Chondrocyte (in vitro differentiated cells): ENCODE data around the gene ADH7. TPM values are rescaled to one million over a fixed set of nuclear protein-coding genes. Genes with fewer than 3 reads are reported as not detected.
A peak's percentile ranks its signal among the peaks of the same experiment; 100 is the strongest.

Source experiments
- DNase-seq: peaks from one replicate; pipeline ENCODE4 v3.0.0; 2021; ENCODE audit warnings: mixed read lengths, low spot score
- H3K27ac Mint-ChIP-seq: one replicate; pipeline ENCODE4 v1.8.0; 2021; ENCODE audit warnings: mild to moderate bottlenecking, moderate library complexity, mixed read lengths; ENCODE audit not compliant: unreplicated experiment
- H3K27me3 Mint-ChIP-seq: 2 replicates; pipeline ENCODE4 v1.8.0; 2021; ENCODE audit warnings: low read depth, mixed read lengths
- H3K36me3 Mint-ChIP-seq: 2 replicates; pipeline ENCODE4 v1.8.0; 2021; ENCODE audit warnings: low read depth, mixed read lengths
- H3K4me1 Mint-ChIP-seq: 2 replicates; pipeline ENCODE4 v1.8.0; 2021; ENCODE audit warnings: low read depth, mild to moderate bottlenecking, mixed read lengths
- H3K4me3 Mint-ChIP-seq: one replicate; pipeline ENCODE4 v1.8.0; 2021; ENCODE audit warnings: mild to moderate bottlenecking, moderate library complexity, mixed read lengths; ENCODE audit not compliant: unreplicated experiment
- H3K9me3 Mint-ChIP-seq: 2 replicates; pipeline ENCODE4 v1.8.0; 2021; ENCODE audit warnings: low read depth, mixed read lengths
- CTCF ChIP-seq: fragments of 200-600 bp; sonication (generic); IDR thresholded peaks from 2 replicates; pipeline ENCODE4 v1.5.0; 2021; ENCODE audit warnings: antibody characterized with exemption, mild to moderate bottlenecking, moderate library complexity
- total RNA-seq: library from RNA; stranded (reverse); gene quantifications from 3 replicates; pipeline ENCODE4 v1.2.1, GENCODE V29; 2021

ADH7 gene
- total RNA-seq, 1 donor from 2014 or later: not detected

GRCh38 chr4:99394896-99395295 is 40.2 kb downstream of the ADH7 start:
- Mint-ChIP-seq H3K9me3 (peaks cover 47% of the 10 kb centered on the region), H3K27ac (peak overlapping the region; percentile 95), H3K27me3 (no peaks in the 10 kb centered on the region), H3K4me1 (peaks cover 40% of the 10 kb centered on the region), H3K36me3 (peaks cover 9% of the 10 kb centered on the region), H3K4me3 (peak overlapping the region; percentile 21)
- DNase-seq: no peak
- TF ChIP-seq CTCF: no peak

- TF ChIP-seq CTCF: no peak
- Mint-ChIP-seq H3K27me3 (no peaks in the 10 kb centered on the region), H3K9me3 (peaks cover 33% of the 10 kb centered on the region), H3K36me3 (peaks cover 4% of the 10 kb centered on the region), H3K4me1 (peaks cover 41% of the 10 kb centered on the region), H3K4me3 (no peak overlapping the region), H3K27ac (peak overlapping the region; percentile 76)
- DNase-seq: no peak
Measured at GRCh38 chr4:99390055-99390454, 45.1 kb downstream of the ADH7 start.

- Mint-ChIP-seq H3K9me3 (peaks cover 33% of the 10 kb centered on the region), H3K36me3 (peaks cover 4% of the 10 kb centered on the region), H3K27ac (no peak overlapping the region), H3K27me3 (no peaks in the 10 kb centered on the region), H3K4me1 (peaks cover 37% of the 10 kb centered on the region), H3K4me3 (no peak overlapping the region)
- no peak for TF ChIP-seq CTCF
- DNase-seq: no peak
Measured at GRCh38 chr4:99389606-99390005, 45.5 kb downstream of the ADH7 start.

GRCh38 chr4:99383833-99384392 is 51.2 kb downstream of the ADH7 start:
- peaks cover 35% of the 10 kb centered on the region for H3K4me1 Mint-ChIP-seq
- no peak for DNase-seq
- H3K27me3 Mint-ChIP-seq: no peaks in the 10 kb centered on the region
- no peak overlapping the region for H3K4me3 Mint-ChIP-seq
- TF ChIP-seq CTCF: no peak
- peaks cover 21% of the 10 kb centered on the region for H3K9me3 Mint-ChIP-seq
- peak overlapping the region; percentile 68 for H3K27ac Mint-ChIP-seq
- peaks cover 2% of the 10 kb centered on the region for H3K36me3 Mint-ChIP-seq

GRCh38 chr4:99383399-99383798 is 51.7 kb downstream of the ADH7 start:
- H3K27me3 Mint-ChIP-seq: no peaks in the 10 kb centered on the region
- peaks cover 30% of the 10 kb centered on the region for H3K4me1 Mint-ChIP-seq
- peak overlapping the region; percentile 19 for H3K27ac Mint-ChIP-seq
- H3K4me3 Mint-ChIP-seq: no peak overlapping the region
- no peak for TF ChIP-seq CTCF
- no peaks in the 10 kb centered on the region for H3K36me3 Mint-ChIP-seq
- no peak for DNase-seq
- H3K9me3 Mint-ChIP-seq: peaks cover 16% of the 10 kb centered on the region
